HG02642 (cell line): ENCODE results near the gene ASIP.

Source experiments
- ATAC-seq: cut with Tn5 transposase; IDR thresholded peaks from one replicate; pipeline ENCODE4 v1.9.1; 2021; ENCODE audit warnings: mild to moderate bottlenecking; ENCODE audit not compliant: unreplicated experiment, poor library complexity

ASIP gene

DNA sequence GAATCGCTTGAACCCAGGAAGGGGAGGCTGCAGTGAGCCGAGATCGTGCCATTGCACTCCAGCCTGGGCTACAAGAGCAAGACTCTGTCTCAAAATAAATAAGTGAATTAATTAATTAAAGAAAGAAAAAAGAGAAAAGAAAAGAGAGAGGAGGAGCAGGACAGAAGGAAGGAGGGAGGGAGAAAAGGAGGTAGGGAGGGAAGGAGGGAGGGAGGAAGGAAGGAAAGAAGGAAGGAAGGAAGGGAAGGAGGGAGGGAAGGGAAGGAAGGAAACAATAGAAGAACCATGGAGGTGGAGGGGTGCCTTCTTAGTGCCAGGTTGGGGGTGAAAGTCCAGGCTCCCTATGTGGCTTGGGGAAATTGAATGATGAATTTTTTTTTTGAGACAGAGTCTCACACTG lies 68.5 kb downstream of the ASIP start:
- no peak for ATAC-seq

DNA sequence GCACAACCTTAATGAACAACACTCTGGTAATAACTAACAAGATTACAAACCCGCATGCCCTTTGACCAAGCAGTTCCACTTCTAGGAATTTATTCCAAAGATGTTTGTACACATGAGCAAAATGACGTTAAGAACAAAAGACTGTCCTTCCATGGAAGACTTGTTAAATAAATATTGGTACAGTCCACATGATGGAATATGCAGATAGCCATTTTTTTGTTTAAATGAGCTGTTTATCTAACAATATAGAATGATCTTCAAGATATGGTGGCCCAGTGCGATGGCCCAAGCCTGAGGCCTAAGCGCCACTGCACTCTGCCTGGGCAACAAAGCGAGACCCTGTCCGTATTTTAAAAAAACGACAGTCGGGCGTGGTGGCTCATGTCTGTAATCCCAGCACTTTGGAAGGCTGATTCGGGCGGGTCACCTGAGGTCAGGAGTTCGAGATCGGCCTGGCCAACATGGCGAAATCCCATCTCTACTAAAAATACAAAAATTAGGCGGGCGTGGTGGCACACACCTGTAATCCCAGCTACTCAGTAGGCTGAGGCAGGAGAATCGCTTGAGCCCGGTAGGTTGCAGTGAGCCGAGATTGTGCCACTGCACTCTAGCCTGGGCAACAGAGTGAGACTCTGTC lies 69.4 kb downstream of the ASIP start:
- no peak for ATAC-seq

DNA sequence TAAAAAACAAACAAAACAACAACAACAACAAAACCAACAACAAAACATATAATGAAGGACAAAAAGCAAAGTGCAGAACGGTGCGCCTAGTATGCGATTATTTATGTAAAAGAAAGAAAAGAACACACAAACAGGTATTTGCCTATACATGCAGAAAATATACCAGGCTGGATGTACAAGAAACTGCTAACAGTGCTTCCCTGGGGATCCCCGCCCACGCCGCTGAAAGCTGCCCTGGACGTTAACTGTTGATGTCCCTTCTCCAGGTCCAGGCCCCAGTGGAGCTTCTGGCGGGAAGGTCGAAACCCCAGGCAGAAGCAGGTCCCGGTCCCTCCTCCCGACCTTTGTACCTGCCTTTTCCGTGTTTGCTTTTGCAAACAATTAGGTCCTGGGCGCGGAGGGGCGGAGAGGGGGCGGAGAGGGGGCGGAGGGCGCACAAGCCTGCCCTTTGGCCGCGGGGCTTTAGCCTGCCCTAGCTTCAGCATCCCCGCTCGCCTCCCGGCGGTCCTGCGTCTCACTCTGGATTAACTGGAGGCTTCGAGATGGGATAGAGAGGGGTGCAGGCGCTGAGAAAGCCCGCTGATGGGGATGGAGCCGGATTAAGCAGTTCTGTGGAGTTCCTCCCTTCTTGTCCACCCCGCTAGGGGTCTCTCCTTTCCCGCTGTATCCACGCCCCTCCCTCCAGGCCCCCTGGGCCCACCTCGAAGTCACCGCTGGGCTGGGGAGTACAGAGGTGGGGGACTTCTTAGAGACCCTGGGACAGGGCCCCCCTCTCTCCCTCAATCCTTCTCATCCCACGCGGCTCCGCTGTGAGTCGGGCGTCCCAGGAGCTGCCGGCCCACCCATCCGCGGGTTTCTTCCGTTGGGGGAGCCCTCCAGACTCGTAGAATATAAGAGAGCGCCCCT lies 70.1 kb downstream of the ASIP start:
- no peak for ATAC-seq

DNA sequence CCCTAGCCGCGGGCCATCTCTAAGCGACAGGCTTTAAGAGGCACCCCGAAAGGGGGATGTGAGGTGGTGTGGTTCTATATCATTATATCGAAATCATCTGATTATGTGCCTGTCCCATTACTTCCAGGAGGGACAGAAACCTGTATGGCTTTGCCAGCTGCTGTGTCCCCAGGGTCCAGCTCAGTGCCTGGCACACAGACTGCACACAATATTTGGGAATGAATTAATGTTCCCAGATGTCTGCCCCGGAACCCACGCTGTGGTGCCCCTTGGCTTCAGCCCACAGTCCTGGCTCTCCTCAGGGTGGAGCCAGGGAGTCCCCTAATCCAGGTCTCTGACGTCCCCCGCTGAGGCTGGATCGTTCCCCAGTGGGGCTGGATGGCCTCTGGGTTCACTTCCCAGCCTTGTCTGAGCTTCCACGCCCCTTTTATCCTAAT lies 70.8 kb downstream of the ASIP start:
- ATAC-seq = no peak

DNA sequence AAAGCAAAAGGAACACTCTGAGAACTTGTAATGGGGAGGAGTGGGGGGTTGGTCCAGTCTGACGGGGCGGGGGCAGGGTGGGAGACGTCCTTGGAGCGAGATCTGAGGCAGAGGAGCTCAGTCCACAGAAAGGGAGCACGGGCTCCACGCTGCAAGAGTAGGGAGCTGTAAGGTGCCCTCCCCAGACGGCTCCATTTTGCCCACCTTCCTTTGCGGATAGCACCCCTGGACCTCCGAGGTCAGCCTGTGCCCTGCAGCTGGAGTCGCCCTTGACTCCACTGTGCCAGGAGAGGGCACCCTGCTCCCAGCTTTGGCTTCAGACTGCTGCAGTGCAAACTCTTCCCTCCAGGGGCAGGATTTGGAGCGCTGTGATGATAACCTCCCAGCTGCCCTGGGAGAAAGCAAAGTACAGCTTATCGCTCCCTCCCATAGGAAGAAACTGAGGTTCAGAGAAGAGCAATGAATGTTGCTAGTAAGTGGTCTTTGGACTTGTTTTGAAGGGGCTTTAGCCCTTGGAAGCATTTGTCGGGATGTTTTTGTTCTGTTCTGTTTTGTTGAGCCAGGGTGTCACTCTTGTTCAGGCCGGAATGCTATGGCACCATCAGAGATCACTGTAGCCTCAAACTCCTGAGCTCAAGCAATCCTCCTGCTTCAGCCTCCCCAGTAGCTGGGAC lies 71.5 kb downstream of the ASIP start:
- peak; percentile 91 for ATAC-seq

DNA sequence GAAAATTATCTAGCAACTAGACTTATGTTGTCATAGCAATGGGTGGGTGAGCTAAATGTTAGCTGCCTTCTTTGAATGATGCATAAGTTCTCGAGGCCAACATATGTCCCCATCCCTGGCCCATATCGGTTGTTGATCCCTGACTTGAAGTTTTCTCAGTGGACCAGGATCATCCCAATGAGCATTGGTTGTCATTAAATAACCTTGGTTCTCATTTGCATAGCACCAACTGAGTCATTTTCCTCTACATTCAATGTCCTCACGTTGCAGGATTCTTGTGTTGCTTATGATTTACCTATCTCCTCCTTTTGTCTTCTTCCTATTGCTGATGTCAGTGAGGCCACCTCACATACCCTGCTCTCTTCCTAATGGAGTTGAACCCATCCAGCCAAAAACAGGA lies 74.0 kb downstream of the ASIP start:
- no peak for ATAC-seq

DNA sequence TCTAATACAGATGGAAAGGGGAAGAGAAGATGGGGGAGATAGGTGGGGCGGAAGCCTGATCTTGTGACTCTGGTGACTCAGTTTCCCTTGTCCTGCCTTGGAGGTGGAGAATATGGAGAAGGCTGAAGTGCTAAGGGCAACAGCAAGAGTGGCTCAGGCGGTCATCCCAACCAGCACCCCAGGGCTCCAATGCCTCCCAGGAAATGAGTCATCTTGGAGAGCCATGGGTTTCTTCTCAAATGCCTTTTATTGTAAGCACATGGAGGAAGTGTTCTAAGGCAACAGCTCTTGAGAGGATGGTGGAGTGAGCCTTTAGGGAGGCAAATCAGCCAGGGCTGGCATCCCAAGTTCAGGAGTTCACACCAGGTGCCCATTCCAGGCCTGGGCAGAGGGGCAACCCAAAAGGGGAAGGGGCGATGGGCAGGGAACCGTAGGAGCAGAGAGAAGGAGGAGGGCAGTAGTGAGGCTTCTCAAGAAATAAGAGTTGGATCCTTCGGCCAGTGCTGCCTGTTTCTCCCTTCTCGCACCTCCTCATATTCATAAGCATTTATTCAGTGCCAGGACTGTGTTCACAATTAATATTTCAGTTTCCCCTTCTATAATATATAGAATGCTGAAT lies 75.1 kb downstream of the ASIP start:
- no peak for ATAC-seq
